ENCODE data around the gene NEB.

DNA sequence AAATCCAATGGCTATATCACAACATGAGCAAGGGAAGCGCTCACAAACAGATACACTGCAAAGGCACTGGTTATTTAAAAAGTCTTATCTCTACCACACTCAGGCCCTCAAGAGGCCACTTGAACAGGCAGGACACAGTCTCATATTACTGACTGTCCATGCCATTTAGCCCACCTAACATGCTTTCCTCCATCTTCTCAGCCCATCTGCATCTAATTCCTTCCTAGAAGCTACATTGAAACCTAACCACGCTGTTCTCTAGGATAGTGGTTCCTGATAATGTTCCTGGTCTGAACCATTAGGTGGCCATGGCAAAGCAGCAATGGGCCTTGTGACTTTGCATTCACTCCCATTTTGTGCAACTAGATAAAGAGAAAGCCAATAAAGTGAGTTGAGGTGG is 22.5 kb upstream of the NEB start:
- TF ChIP-seq EZH2 (IDR thresholded peaks at IDR 0.05; ENCODE audit: low read length, unreplicated experiment), result no peak
- TF ChIP-seq, protein P1, sequence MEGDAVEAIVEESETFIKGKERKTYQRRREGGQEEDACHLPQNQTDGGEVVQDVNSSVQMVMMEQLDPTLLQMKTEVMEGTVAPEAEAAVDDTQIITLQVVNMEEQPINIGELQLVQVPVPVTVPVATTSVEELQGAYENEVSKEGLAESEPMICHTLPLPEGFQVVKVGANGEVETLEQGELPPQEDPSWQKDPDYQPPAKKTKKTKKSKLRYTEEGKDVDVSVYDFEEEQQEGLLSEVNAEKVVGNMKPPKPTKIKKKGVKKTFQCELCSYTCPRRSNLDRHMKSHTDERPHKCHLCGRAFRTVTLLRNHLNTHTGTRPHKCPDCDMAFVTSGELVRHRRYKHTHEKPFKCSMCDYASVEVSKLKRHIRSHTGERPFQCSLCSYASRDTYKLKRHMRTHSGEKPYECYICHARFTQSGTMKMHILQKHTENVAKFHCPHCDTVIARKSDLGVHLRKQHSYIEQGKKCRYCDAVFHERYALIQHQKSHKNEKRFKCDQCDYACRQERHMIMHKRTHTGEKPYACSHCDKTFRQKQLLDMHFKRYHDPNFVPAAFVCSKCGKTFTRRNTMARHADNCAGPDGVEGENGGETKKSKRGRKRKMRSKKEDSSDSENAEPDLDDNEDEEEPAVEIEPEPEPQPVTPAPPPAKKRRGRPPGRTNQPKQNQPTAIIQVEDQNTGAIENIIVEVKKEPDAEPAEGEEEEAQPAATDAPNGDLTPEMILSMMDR (conservative IDR thresholded peaks at IDR 0.05; ENCODE audit: low read depth, low read length), result no peak
- no peak for TF ChIP-seq EZH2phosphoT487 (IDR thresholded peaks at IDR 0.05; ENCODE audit: borderline replicate concordance, low read length)
